Activated B cell treated with CpG ODN at 0.5 μM for 24 hours (primary cell): Measurements from ENCODE around the gene SBSN. TPM values are rescaled to one million over a fixed set of nuclear protein-coding genes. Genes with fewer than 3 reads are reported as not detected.

ENCODE experiments used
- ATAC-seq: fragments of 200-7000 bp; cut with Tn5 transposase; one replicate; pipeline ENCODE4 v1.10.0; 2021; ENCODE audit warnings: low read depth, mild to moderate bottlenecking, moderate library complexity
- CTCF ChIA-PET: fragments of 350-600 bp; sonication (Branson Sonifier 250); formaldehyde crosslinking; loops from one replicate; lab custom pipeline; 2021; ENCODE audit warnings: antibody characterized with exemption; lab: Charles Lee
- POLR2A ChIA-PET: fragments of 350-600 bp; sonication (Branson Sonifier 250); formaldehyde crosslinking; loops from one replicate; lab custom pipeline; 2021; ENCODE audit warnings: antibody characterized with exemption; lab: Charles Lee
- DNase-seq: peaks from one replicate; pipeline ENCODE4 v3.0.0; 2022
- H3K27ac Mint-ChIP-seq: one replicate; pipeline ENCODE4 v1.8.0; 2020; ENCODE audit warnings: mixed read lengths
- H3K27me3 Mint-ChIP-seq: one replicate; pipeline ENCODE4 v1.8.0; 2021; ENCODE audit warnings: mixed read lengths
- H3K36me3 Mint-ChIP-seq: one replicate; pipeline ENCODE4 v1.8.0; 2021; ENCODE audit warnings: low read depth, mixed read lengths
- H3K4me1 Mint-ChIP-seq: one replicate; pipeline ENCODE4 v1.8.0; 2021; ENCODE audit warnings: mixed read lengths
- H3K4me3 Mint-ChIP-seq: one replicate; pipeline ENCODE4 v1.8.0; 2020; ENCODE audit warnings: mild to moderate bottlenecking, mixed read lengths
- H3K9me3 Mint-ChIP-seq: one replicate; pipeline ENCODE4 v1.8.0; 2020; ENCODE audit warnings: mixed read lengths
- CTCF ChIP-seq: fragments of 200-600 bp; IDR thresholded peaks from one replicate; pipeline ENCODE4 v1.8.0; 2022; ENCODE audit warnings: antibody characterized with exemption, mild to moderate bottlenecking
- intact Hi-C: fragments of 100-400 bp; cut with micrococcal nuclease; formaldehyde crosslinking; loops from one replicate; pipeline ENCODE4 v1.15.1; 2024
- total RNA-seq: library from RNA; stranded (reverse); gene quantifications from 2 replicates; pipeline ENCODE4 v1.2.3, GENCODE V29; 2022

SBSN gene
- total RNA-seq, 1 donor from 2014 or later, result not detected

- no peak for TF ChIP-seq CTCF
- Mint-ChIP-seq H3K9me3 (no peaks in the 10 kb centered on the region), H3K36me3 (no peaks in the 10 kb centered on the region), H3K4me1 (no peaks in the 10 kb centered on the region), H3K4me3 (no peak overlapping the region), H3K27me3 (peaks cover 30% of the 10 kb centered on the region), H3K27ac (no peak overlapping the region)
- DNase-seq, result no peak
- intact Hi-C loops, result no loop called here
- no peak for ATAC-seq
- CTCF ChIA-PET, result no interaction called here
- POLR2A ChIA-PET, result no interaction called here
Observed at GRCh38 chr19:35524181-35524837, 3.8 kb downstream of the SBSN start.

- no peaks in the 10 kb centered on the region for H3K36me3 Mint-ChIP-seq
- POLR2A ChIA-PET, result no interaction called here
- DNase-seq, result no peak
- H3K4me3 Mint-ChIP-seq, result no peak overlapping the region
- intact Hi-C loops, result no loop called here
- CTCF ChIA-PET, result interaction anchor here (0.6 kb wide), 1 partner anchor 60 kb away, joined by 3 read pairs; no protein-coding TSS in a partner anchor
- no peak for TF ChIP-seq CTCF
- H3K4me1 Mint-ChIP-seq, result no peaks in the 10 kb centered on the region
- H3K9me3 Mint-ChIP-seq, result no peaks in the 10 kb centered on the region
- H3K27ac Mint-ChIP-seq, result no peak overlapping the region
- ATAC-seq, result no peak
- peaks cover 28% of the 10 kb centered on the region for H3K27me3 Mint-ChIP-seq
Observed at GRCh38 chr19:35522745-35523327, 5.3 kb downstream of the SBSN start.

- Mint-ChIP-seq H3K9me3 (no peaks in the 10 kb centered on the region), H3K4me3 (no peak overlapping the region), H3K27ac (no peak overlapping the region), H3K27me3 (peaks cover 22% of the 10 kb centered on the region), H3K4me1 (no peaks in the 10 kb centered on the region), H3K36me3 (no peaks in the 10 kb centered on the region)
- intact Hi-C loops, result no loop called here
- ChIA-PET POLR2A (no interaction called here), CTCF (interaction anchor here (0.7 to 2.0 kb wide), 2 partner anchors 11 to 26 kb away, joined by 3 to 9 read pairs; no protein-coding TSS in a partner anchor)
- no peak for TF ChIP-seq CTCF
- no peak for DNase-seq
- no peak for ATAC-seq
Observed at GRCh38 chr19:35521124-35521743, 6.9 kb downstream of the SBSN start.

GRCh38 chr19:35519291-35519690 is 8.8 kb downstream of the SBSN start:
- POLR2A ChIA-PET, result no interaction called here
- H3K4me3 Mint-ChIP-seq, result no peak overlapping the region

More at GRCh38 chr19:35519291-35519690, 8.8 kb downstream of the SBSN start:
- DNase-seq, result no peak
- no peaks in the 10 kb centered on the region for H3K9me3 Mint-ChIP-seq
- CTCF ChIA-PET, result interaction anchor here (2.0 kb wide), 1 partner anchor 9 kb away, joined by 9 read pairs; no protein-coding TSS in a partner anchor
- no peak for ATAC-seq
- no peaks in the 10 kb centered on the region for H3K36me3 Mint-ChIP-seq
- H3K4me1 Mint-ChIP-seq, result no peaks in the 10 kb centered on the region
- no peak overlapping the region for H3K27ac Mint-ChIP-seq
- H3K27me3 Mint-ChIP-seq, result peaks cover 20% of the 10 kb centered on the region
- intact Hi-C loops, result no loop called here
- TF ChIP-seq CTCF, result no peak
